Measurements from ENCODE around the gene TMEM205.

DNA sequence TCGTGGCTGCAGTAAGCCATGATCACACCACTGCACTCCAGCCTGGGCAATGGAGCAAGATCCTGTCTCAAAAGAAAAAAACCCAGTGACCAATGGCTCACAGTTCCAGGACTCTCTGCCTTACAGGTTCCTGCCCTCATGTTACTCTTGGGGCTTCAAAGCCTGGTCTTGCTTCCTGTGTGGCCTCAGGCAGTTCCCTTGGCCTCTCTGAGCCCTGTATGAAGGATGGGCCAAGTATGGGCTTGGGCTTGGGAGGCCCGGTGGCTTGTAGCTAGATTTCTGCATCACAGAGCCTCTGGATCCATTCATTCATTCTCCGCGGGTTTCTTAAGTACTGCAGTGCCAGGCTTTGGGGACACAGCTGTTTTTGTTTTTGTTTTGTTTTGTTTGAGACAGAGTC lies 50.9 kb downstream of the TMEM205 start:
- TF ChIP-seq, protein P1, sequence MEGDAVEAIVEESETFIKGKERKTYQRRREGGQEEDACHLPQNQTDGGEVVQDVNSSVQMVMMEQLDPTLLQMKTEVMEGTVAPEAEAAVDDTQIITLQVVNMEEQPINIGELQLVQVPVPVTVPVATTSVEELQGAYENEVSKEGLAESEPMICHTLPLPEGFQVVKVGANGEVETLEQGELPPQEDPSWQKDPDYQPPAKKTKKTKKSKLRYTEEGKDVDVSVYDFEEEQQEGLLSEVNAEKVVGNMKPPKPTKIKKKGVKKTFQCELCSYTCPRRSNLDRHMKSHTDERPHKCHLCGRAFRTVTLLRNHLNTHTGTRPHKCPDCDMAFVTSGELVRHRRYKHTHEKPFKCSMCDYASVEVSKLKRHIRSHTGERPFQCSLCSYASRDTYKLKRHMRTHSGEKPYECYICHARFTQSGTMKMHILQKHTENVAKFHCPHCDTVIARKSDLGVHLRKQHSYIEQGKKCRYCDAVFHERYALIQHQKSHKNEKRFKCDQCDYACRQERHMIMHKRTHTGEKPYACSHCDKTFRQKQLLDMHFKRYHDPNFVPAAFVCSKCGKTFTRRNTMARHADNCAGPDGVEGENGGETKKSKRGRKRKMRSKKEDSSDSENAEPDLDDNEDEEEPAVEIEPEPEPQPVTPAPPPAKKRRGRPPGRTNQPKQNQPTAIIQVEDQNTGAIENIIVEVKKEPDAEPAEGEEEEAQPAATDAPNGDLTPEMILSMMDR (IDR thresholded peaks at IDR 0.05): no peak
- TF ChIP-seq EP300 (IDR thresholded peaks at IDR 0.05): no peak
- TF ChIP-seq POLR2A (IDR thresholded peaks at IDR 0.05): no peak

Measured in sigmoid colon (tissue), 4 donors.